GOT3 (cell line): Measurements from ENCODE around the gene MAPK14.

Experiments used
- DNase-seq: peaks from one replicate; lab custom pipeline; 2025; ENCODE audit warnings: mixed read lengths; lab: John Stamatoyannopoulos, UW

MAPK14 gene

GRCh38 chr6:36136034-36136433 lies 108.4 kb downstream of the MAPK14 start:
- DNase-seq, result no peak

- no peak for DNase-seq
Measured at GRCh38 chr6:36136551-36136950, 108.9 kb downstream of the MAPK14 start.

DNA sequence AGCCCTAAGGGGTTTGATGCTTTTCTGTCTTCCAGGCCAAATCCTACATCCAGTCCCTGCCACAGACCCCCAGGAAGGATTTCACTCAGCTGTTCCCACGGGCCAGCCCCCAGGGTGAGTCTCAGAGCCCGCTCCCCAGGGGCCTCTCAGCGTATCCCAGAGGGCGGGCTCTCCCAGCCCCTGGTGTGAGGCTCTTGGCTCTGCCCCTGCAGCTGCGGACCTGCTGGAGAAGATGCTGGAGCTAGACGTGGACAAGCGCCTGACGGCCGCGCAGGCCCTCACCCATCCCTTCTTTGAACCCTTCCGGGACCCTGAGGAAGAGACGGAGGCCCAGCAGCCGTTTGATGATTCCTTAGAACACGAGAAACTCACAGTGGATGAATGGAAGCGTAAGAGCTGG lies 111.1 kb downstream of the MAPK14 start:
- no peak for DNase-seq

DNA sequence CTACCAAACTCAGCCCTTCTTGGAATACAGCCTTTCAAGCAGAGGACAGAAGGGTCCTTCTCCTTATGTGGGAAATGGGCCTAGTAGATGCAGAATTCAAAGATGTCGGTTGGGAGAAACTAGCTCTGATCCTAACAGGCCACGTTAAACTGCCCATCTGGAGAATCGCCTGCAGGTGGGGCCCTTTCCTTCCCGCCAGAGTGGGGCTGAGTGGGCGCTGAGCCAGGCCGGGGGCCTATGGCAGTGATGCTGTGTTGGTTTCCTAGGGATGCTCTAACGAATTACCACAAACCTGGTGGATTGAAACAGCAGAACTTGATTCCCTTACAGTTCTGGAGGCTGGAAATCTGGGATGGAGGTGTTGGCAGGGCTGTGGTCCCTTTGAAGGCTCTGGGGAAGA lies 111.8 kb downstream of the MAPK14 start:
- DNase-seq, result no peak

DNA sequence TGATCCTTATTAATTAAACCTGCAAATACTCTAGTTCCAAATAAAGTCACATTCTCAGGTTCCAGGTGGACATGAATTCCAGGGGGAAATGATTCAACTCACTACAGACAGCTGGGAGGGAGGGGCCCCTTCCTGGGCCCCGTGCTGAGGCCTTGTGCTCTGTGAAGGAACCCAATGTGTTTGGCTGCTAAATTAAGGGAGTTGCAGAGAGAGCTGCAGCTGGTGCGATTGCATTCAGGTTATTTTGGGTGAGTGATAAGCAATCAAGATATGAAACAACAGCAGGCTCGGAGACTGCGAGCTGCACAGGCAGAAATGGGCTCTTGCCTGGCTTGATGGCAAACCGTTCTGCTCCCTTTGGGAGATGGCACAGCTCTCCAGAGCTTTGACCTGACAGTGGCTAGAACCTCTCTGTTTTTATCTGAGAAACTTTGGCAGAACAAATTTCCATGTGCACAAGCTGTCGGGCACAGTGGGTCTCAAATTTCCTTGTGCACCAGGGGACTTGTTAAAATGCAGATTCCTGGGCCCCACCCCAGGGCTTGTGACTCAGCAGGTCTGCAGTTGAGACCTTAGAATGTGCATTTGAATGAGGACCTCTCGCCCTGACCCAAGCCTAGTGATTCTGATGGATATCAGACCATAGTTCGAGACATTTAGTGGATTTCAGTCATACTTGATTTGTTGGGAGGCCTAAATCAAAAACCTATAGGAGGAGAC lies 112.5 kb downstream of the MAPK14 start:
- DNase-seq, result no peak

DNA sequence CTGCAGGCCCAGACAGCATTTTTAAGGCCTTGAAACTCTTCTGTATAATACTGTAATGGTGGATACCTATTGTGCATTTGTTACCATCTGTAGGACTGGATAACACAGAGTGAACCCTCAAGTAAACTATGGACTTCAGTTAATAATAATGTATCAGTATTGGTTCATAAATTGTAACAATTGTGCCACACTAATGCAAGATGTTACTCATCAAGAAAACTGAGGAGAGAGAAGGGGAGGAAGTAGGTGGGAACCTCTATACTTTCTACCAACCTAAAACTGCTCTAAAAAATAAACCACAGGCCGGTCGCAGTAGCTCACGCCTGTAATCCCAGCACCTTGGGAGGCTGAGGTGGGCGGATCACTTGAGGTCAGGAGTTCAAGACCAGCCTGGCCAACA lies 113.5 kb downstream of the MAPK14 start:
- no peak for DNase-seq

DNA sequence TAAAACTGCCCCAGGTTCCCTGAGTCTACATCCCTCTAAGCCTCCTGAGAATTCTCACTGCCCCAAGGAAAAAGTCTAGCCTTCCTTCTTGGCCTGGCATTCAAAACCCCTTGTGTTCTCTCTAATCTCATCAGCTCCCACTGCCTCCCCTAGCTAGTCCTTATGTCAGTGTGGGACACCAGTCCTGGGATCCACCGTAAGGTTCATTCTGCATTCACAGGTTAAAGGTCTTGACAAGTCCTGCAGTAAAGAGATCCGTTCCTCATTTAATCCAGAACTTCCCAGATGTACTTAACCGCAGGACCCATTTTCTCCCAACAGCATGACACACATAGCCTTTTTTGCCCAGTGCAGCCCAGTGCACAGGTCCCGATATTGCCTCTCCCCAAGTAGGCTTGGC lies 114.4 kb downstream of the MAPK14 start:
- DNase-seq, result no peak

DNA sequence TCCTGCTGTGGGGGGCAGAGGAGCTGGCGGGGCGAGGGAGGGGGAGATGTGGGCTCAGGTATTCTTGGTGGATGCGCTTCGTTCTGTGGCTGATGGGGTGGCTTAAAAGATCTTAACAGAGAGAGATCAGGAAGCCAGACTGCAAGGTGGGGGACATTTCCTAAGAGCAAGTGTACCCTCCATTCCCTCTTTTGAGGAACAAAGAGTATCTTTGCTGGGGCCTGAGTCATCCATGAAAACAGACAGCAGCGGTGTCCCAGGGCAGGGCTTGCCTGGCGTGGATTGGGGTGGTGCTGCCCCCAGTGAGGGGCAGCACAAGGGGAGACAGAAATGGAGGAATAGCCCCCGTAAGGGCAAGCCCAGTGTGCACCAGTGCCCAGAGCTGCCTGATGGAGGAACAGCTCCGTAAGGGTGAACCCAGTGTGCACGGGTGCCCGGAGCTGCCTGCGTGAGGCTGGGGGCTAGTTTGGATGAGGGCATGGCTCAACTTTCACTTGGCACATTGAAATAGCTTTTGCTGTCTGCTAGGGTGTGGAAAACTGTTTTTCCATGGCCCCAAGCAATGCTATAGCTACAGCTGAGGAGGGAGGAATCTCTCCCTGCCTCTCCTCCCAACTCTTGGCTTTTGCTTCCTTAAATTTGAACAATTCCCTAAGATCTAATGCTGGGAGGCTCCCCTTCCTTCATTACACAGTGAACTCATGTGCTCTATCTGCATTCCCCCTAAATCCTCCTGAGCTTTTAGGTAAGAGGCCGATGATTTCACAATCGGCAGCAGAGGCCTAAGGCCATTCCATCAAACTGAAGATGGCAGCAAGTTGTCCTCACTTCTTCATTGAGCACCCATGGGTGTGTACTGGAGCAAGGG lies 115.6 kb downstream of the MAPK14 start:
- no peak for DNase-seq

- DNase-seq, result no peak
Measured at GRCh38 chr6:36145495-36145894, 117.9 kb downstream of the MAPK14 start.

DNA sequence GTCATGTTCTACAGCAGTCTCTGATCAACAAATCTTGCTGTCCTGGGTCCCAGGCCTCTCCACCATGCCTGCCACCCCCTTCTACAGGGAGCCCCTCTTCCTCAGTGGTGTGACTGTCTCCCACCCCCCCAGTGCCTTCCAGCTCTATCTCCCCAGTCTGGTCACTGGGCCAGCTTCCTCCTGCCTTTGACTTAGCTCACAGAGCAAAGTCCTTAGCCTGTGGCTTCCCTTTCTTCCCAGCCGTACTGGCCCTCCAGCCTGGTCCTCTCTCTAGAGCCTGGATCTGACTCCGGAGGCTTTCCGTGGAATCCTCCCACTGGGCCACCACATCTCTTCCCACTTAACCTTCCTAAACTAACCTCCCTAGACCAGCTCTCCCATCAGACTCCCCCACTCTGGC lies 119.7 kb downstream of the MAPK14 start:
- DNase-seq, result no peak

- no peak for DNase-seq
Measured at GRCh38 chr6:36149476-36149875, 121.9 kb downstream of the MAPK14 start.

DNA sequence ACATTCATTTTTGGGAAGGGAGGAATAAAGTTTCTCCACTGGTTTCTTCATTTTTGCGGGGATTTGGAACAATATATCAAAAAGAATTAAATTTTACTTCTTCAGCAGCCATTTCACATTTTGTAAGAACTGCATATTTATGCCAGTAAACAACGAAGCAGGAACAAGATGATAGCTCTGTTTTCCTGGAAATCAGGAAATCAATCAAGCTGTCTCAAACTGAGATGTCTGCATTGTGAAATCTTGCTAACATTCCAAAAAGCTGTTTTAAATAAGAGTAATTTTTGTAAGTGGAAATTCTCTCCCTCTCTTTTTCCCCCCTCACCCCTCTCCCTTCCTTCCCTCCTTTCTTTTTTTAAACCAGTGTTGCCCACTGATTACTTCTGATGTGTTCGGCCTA lies 122.7 kb downstream of the MAPK14 start:
- no peak for DNase-seq

DNA sequence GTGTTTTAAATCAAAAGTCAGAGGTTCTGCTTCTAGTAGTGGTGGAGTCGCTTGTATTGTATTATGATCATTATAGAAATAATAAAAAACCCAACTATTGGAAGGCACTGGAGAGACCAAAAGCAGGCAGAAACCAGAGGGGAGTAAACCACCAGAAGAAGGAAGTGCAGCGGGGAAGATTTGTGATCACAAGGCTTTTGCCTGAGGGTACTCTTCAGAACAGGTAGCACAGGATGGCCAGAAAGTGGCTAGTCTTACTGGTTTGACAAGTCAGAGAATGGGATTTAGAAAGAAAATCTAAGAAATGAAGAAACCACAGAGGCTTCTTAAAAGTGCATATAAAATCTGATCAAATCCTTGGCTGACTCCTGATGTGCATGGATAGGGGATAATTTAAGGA lies 126.7 kb downstream of the MAPK14 start:
- no peak for DNase-seq

DNA sequence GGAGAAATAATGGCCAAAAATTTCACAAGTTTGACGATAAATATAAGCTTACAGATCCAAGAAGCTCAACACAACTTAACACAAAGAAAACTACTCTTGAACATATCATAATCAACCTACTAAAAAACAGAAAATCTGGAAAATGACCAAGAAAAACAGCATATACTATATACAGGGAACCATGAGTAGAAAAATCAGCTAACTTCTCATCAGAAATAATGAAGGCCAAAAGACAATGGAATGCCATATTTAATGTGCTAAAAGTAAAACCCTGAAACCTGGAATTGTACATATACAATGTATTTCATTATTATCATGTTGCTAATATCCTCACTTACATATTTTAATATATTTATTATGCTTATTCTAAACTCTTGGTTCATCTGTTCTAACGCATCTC lies 128.1 kb downstream of the MAPK14 start:
- DNase-seq, result no peak

DNA sequence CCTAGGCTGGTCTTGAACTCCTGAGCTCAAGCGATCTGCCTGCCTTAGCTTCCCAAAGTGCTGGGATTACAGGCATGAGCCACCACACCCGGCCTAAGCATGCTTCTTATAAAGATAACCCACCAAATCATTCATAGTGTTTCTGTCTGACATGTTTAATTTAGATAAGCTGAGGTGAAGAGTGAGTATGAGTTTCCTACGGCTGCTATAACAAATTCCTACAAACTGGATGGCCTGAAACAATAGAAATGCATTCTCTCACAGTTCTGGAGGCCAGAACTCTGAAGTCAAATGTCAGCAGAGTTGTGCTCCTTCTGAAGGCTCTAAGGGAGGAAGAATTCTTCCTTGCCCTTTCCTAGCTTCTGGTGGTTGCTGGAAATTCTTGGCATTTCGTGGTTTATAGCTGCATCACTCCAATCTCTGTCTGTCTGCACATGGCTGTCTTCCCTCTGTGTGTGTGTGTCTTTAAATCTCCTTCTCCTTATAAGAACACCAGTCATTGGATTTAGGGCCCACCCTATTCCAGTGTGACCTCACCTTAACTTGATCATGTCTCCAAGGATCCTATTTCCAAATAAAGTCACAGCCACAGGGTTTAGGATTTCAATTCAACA lies 132.6 kb downstream of the MAPK14 start:
- DNase-seq, result no peak
